Nephron progenitor cell (in vitro differentiated cells): ENCODE measurements around the gene ABCC6.

Experiments
- DNase-seq: peaks from one replicate; pipeline ENCODE4 v3.0.0; 2021
- H3K27ac Mint-ChIP-seq: 2 replicates; pipeline ENCODE4 v1.8.0; 2021; ENCODE audit warnings: mild to moderate bottlenecking, moderate library complexity, mixed read lengths
- H3K27me3 Mint-ChIP-seq: 2 replicates; pipeline ENCODE4 v1.8.0; 2021; ENCODE audit warnings: mild to moderate bottlenecking, low read depth, mixed read lengths; ENCODE audit not compliant: poor library complexity
- H3K36me3 Mint-ChIP-seq: 2 replicates; pipeline ENCODE4 v1.8.0; 2021; ENCODE audit warnings: low read depth, mixed read lengths
- H3K4me1 Mint-ChIP-seq: 2 replicates; pipeline ENCODE4 v1.8.0; 2021; ENCODE audit warnings: mixed read lengths
- H3K4me3 Mint-ChIP-seq: 2 replicates; pipeline ENCODE4 v1.8.0; 2021; ENCODE audit warnings: mild to moderate bottlenecking, moderate library complexity, mixed read lengths
- H3K9me3 Mint-ChIP-seq: 2 replicates; pipeline ENCODE4 v1.8.0; 2021; ENCODE audit warnings: mild to moderate bottlenecking, moderate library complexity, mixed read lengths
- CTCF ChIP-seq: fragments of 200-600 bp; sonication (generic); IDR thresholded peaks from 2 replicates; pipeline ENCODE4 v1.5.0; 2021; ENCODE audit warnings: antibody characterized with exemption

The ABCC6 gene

GRCh38 chr16:16141784-16142396 is 81.4 kb downstream of the ABCC6 start:
- no peak for DNase-seq
- TF ChIP-seq CTCF: no peak
- H3K36me3 Mint-ChIP-seq: peaks cover 51% of the 10 kb centered on the region
- no peak overlapping the region for H3K27ac Mint-ChIP-seq
- H3K9me3 Mint-ChIP-seq: no peaks in the 10 kb centered on the region
- no peak overlapping the region for H3K4me3 Mint-ChIP-seq
- no peaks in the 10 kb centered on the region for H3K4me1 Mint-ChIP-seq
- H3K27me3 Mint-ChIP-seq: no peaks in the 10 kb centered on the region

DNA sequence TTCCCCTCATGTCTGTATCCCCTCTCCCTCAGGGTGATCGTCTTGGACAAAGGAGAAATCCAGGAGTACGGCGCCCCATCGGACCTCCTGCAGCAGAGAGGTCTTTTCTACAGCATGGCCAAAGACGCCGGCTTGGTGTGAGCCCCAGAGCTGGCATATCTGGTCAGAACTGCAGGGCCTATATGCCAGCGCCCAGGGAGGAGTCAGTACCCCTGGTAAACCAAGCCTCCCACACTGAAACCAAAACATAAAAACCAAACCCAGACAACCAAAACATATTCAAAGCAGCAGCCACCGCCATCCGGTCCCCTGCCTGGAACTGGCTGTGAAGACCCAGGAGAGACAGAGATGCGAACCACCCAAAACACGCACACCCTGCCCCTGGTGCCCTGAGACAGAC is 82.2 kb downstream of the ABCC6 start:
- Mint-ChIP-seq H3K4me1 (no peaks in the 10 kb centered on the region), H3K9me3 (no peaks in the 10 kb centered on the region), H3K4me3 (no peak overlapping the region), H3K27ac (no peak overlapping the region), H3K36me3 (peaks cover 59% of the 10 kb centered on the region), H3K27me3 (no peaks in the 10 kb centered on the region)
- no peak for TF ChIP-seq CTCF
- DNase-seq: no peak

- peaks cover 65% of the 10 kb centered on the region for H3K36me3 Mint-ChIP-seq
- H3K4me3 Mint-ChIP-seq: no peak overlapping the region
- no peak overlapping the region for H3K27ac Mint-ChIP-seq
- H3K4me1 Mint-ChIP-seq: no peaks in the 10 kb centered on the region
- no peak for DNase-seq
- no peaks in the 10 kb centered on the region for H3K9me3 Mint-ChIP-seq
- no peaks in the 10 kb centered on the region for H3K27me3 Mint-ChIP-seq
- no peak for TF ChIP-seq CTCF
Observed at GRCh38 chr16:16140537-16140936, 82.8 kb downstream of the ABCC6 start.

GRCh38 chr16:16139806-16140205 is 83.5 kb downstream of the ABCC6 start:
- TF ChIP-seq CTCF: no peak
- no peak overlapping the region for H3K27ac Mint-ChIP-seq
- no peaks in the 10 kb centered on the region for H3K27me3 Mint-ChIP-seq
- H3K4me1 Mint-ChIP-seq: no peaks in the 10 kb centered on the region
- H3K9me3 Mint-ChIP-seq: no peaks in the 10 kb centered on the region
- H3K4me3 Mint-ChIP-seq: no peak overlapping the region
- H3K36me3 Mint-ChIP-seq: peaks cover 72% of the 10 kb centered on the region
- no peak for DNase-seq

- Mint-ChIP-seq H3K27me3 (no peaks in the 10 kb centered on the region), H3K36me3 (peaks cover 76% of the 10 kb centered on the region), H3K9me3 (no peaks in the 10 kb centered on the region), H3K4me1 (no peaks in the 10 kb centered on the region), H3K4me3 (no peak overlapping the region), H3K27ac (no peak overlapping the region)
- TF ChIP-seq CTCF: no peak
- no peak for DNase-seq
Observed at GRCh38 chr16:16139061-16139460, 84.2 kb downstream of the ABCC6 start.

- TF ChIP-seq CTCF: no peak
- Mint-ChIP-seq H3K9me3 (no peaks in the 10 kb centered on the region), H3K27me3 (no peaks in the 10 kb centered on the region), H3K36me3 (peaks cover 84% of the 10 kb centered on the region), H3K4me1 (no peaks in the 10 kb centered on the region), H3K27ac (no peak overlapping the region), H3K4me3 (no peak overlapping the region)
- no peak for DNase-seq
Observed at GRCh38 chr16:16138034-16138635, 85.2 kb downstream of the ABCC6 start.
